Measurements from ENCODE around the gene HNRNPK.
A peak's percentile ranks its signal among the peaks of the same experiment; 100 is the strongest.

HNRNPK gene

DNA sequence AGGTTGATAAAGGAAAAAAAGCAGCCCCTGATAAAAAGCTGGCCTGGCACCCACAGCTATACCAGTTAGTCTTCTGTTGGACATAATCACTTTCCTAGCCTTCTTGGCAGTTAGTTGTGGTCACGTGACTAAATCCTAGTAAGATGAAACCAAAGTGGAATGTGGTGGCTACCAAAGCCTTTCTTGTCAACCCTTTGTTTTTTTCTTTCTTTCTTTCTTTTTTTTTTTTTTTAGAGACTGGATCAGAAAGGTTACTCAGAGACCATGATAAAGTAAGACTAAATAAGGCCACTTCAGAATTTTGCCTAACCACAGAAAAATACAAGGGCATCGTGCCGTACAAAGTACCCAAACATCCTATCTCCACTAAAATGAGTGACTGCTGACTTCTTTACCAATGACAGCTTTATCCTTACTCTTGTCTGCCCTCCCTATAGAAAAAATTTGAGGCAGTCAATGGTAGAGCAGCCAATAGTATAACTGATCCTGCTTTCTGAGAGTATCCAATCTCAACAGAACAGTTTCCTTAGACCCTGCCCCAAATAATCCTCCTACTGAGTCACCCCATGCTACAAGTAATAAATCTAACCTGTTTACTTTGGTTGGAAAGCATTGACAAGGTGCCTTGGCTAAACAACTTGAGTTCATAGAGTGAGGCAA, 44.6 kb downstream of the HNRNPK start:
- DNase-seq = no peak

DNA sequence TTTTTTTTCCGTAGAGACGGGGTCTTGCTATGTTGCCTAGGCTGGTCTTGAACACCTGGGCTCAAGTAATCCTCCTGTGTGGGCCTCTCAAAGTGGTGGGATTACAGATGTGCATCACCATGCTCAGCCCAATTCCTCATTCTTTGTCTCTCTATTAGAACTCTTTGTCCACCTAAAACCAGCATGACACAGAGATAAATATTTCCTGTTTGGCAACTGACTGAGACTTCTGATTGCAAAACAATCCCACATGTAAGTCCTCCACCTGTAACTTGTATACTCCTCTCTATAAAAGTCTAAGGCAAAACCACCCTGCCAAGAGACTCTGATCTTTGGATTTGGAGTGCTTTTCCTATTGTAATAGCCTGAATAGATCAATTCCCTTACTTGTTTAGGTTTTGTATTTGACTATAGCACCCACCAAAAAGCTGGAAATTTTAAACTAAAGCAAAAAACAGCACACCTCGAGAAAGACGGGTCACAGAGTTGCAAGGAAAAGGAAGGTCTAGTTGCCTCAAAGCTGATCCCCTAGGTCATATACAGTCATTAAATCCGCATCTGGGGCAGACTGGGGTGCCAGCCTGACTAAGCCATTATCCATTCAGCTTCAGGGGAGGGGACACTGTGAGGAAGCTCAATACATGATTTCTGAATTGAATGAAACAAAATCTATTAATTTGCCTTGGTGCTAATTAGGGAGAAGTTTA, 45.3 kb downstream of the HNRNPK start:
- no peak for DNase-seq

DNA sequence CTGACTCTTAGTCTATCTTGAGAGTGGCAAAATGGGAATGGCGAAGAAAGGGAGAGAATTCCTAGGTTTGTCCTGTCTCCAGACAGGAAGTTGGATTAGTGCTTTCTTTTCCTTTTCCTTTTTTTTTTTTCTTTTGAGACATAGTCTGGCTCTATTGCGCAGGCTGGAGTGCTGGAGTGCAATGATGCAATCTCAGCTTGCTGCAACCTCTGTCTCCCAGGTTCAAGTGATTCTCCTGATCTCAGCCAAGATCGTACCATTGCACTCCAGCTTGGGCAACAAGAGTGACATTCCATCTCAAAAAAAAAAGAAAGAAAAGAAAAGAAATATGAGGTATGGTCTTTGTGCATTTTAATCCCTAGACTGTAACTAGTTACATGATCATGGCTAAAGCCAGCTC, 46.2 kb downstream of the HNRNPK start:
- DNase-seq = no peak

DNA sequence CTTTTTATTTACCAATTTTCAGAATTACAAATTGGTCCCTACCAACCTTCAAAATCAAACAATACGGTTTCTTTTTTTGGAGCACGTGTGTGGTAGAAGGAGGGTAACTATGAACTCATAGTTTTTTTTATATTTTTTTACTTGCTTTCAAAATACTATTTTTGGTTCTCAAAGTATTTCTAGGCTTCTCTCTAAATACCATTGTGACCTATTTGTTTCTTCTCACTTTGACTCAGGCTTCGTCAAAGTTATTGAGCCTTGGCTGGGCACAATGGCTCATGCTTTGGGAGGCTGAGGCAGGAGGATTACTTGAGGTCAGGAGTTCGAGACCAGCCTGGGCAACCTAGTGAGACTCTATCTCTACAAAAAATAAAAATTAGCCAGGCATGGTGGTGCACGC, 47.2 kb downstream of the HNRNPK start:
- no peak for DNase-seq

DNA sequence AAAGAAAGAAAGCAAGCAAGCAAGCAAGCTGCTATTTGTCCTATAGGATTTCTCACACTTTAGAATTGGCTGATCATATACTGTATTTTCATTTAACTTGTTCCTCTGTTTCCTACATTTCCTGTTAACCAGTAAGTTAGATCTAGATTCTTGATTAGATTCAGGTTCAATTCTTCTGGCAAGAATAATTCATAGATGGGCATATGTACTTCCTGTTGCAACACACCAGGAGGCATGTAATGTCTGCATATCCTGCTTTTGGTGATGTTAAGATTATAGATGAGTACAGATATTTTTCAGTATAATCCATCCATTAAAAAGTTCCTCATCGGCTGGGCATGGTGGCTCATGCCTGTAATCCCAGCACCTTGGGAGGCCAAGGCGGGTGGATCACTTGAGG, 48.0 kb downstream of the HNRNPK start:
- no peak for DNase-seq

DNA sequence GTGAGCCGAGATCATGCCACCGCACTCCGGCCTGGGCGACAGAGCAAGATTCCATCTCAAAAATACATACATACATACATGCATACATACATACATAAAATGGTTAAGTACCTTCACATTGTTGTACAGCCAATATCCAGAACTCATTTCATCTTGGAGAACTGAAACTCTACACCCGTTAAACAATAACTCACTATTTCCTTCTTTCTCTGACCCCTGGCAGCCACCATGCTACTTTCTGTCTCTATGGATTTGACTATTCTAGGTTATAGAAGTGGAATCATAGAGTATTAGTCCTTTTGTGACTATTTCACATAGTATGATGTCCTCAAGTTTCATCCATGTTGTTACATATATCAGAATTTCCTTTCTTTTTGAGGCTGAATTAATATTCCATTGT, 49.1 kb downstream of the HNRNPK start:
- DNase-seq = no peak

DNA sequence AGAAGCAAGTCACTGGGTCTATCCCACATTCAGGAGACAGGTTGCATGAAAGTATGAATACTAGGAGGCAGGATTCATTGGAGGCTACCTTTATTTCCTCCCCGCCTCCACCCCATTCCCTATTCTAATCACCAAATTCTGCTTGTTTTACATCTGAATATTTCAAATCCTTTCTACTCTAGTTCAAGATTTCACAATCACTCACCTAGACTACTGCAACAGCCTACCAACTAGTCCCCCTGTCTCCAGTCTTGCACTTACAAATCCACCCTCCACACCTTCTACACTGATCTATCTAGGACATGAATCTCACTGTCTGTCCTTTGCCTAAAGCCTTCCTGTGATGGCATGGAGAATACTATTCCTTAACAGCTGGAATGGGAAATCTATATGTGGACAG, 52.4 kb downstream of the HNRNPK start:
- no peak for DNase-seq

DNA sequence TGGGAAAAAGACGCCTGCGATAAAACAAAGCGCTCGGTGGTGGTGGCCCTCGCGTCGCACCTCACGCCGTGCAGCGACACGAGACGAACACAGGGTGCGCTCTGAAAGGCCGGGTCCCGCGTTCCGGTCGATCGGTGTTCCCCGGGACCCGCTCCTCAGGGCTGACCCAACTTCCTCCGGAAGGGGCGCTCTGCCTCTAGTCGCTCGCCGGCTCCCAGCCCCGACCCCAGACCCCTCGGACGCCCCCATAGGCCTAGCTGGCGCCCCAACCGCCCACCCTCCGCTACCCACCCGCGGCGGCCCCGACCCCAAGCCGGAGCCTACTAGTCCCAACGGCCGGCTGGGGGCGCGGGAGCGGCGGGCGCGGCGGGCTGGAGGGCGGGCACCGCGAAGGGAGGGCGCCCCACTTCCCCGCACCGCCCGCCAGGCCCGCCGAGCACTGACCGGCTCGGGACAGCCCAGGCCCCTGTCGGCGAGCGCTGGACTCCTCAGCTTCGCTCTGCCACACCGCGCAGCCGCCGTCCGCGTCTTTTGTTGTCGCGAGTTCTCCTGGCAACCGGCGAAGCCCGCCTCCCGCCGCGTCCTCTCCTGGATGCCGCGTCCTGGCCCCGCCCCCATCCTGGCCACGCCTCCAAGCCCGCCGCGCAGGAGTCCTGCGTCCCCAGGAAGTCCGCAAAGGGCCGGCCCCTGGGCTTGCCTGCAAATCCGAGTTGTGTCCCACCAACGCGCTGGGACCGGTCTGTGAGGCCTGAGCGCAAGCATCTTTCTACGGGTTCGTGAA, 58.9 kb downstream of the HNRNPK start, which contains the start of gene KIF27:
Gene KIF27 (minus strand): TSS at position 506 of the 781 bp plus-strand sequence. CDS start 5,841 bp downstream, outside the sequence.
- DNase-seq = peak; percentile 86

DNA sequence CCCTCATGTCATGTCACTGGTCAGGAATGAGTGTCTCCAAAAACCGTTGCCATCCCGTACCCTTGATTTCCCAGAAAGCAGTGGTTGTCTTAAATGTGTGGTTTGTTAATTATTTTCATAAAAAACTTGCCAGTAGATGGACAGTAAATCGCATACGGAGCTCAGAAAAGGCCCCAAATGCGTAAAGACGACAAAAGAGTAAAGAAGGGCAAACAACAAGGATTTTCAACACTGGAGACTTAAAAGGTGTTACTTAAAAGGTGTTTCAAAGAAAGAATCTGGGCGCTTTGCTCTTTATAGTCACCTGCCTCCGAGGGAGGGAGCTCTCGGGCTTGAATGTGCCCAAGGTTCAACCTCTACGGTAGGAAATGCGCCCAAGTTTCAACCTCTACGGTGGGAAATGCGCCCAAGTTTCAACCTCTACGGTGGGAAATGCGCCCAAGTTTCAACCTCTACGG, 59.5 kb downstream of the HNRNPK start:
- DNase-seq = peak; percentile 71

DNA sequence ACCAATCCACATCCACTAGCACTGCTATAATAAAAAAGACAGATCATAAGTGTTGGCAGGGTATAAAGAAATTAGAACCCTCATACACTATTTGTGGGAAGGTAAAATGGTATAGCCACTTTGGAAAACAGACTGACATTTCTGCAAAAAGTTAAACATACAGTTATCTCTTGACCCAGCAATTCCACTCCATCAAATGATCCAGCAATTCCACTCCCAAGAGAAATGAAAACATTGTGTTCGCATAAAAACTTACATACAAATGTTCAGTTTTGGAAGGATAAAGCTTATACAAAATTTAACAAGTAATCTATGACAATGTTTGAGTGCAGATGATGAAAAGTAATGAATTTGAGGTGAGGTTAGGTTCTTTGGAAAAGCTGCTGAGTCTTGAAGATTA, 60.9 kb downstream of the HNRNPK start:
- no peak for DNase-seq
